DMS153 treated with DMSO at 0.1 percent for 48 hours (cell line): ENCODE results near the gene WNT5A.
A peak's percentile ranks its signal among the peaks of the same experiment; 100 is the strongest.

Experiments
- DNase-seq: peaks from one replicate; lab custom pipeline; 2025; ENCODE audit not compliant: unreplicated experiment; lab: John Stamatoyannopoulos, UW

WNT5A gene

DNA sequence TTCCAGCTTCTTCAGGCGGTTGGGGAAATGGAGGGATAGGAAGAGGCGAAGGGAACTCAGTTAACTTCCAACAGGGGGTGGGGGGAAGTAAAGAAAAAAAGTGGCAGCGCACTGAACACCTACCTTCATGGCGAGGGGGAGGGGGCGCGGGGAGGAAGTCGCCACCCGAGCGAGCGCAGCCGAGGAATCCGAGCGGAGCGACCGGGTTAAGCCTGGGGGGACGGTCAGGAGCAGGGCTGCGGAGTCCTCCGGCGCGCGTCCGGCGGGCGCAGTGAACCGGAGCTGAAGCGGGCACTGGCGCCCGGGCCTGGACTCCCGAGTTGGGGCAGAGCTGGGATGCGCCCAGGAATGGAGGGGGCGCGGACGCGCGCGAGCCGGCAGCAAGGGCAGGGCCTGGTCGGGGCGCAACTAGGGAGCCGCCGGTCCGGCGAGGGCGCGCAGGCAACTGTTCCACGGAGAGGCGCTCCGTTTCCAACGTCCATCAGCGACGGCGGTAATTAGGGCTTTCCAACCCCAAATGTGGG is at the start of gene WNT5A:
Gene WNT5A (minus strand): TSS at position 450 of the 524 bp plus-strand sequence. CDS start 321 bp downstream, at position 129.
- no peak for DNase-seq

GRCh38 chr3:55534876-55535275 is 47.8 kb upstream of the WNT5A start:
- DNase-seq = no peak

DNA sequence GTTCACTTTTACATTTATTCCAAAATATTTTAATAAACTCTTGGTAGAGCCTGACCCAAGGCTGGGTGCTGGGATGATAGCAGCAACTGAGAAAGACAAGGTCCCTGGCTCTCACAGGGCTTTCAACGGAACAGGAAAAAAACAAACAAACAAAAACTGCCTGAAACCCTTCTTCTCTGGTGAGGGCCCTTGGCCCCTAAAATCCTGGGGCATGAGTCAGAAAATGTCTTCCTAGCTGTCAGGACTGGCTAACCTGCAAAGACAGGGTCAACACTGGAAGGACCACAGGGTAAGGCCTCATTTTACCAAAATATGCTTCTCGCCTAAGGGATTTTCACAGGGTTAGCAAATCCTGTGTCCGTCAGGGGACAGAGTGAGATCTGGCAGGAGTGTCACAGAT is 45.7 kb upstream of the WNT5A start:
- no peak for DNase-seq

DNA sequence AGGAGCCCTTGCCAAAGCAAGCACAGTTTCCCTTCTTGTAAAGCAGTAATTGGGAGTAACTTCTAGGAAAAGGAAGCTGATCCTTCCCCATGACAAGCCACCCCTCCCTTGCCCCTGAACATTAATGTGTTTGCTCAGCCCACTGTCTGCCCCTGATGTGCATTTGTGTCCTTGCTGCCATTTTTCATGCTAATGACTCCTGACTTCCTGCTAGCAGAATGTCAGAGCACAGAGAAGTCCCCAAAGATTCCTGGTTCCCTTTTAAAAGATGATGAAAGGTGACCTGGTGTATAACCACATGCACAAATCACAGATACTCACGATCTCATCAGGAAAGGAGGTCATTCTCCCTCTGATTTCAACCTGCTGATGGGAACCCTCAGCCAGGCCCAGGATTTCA is 44.2 kb upstream of the WNT5A start:
- DNase-seq = no peak

DNA sequence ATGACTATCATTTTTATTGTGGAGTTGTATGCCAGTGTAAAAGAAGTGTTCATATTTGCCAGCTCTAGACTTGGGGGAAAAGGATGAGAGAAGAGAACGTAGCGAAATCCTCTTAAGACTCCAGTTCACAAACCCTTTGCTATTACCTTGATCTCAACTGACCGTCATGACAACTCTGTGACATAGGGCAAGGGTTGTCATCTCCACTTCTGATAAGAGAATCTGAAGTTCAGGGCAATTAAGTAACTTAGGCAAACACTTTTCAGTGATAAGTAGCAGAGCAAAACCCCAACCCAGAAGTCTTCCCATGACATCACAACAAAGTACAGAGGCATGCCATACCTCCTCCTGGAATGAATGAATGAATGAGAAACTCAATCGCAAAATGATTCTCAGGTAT is 40.3 kb upstream of the WNT5A start:
- DNase-seq = no peak

GRCh38 chr3:55526332-55527030 is 39.4 kb upstream of the WNT5A start:
- peak; percentile 2 for DNase-seq

GRCh38 chr3:55525436-55525835 is 38.3 kb upstream of the WNT5A start:
- DNase-seq = no peak

DNA sequence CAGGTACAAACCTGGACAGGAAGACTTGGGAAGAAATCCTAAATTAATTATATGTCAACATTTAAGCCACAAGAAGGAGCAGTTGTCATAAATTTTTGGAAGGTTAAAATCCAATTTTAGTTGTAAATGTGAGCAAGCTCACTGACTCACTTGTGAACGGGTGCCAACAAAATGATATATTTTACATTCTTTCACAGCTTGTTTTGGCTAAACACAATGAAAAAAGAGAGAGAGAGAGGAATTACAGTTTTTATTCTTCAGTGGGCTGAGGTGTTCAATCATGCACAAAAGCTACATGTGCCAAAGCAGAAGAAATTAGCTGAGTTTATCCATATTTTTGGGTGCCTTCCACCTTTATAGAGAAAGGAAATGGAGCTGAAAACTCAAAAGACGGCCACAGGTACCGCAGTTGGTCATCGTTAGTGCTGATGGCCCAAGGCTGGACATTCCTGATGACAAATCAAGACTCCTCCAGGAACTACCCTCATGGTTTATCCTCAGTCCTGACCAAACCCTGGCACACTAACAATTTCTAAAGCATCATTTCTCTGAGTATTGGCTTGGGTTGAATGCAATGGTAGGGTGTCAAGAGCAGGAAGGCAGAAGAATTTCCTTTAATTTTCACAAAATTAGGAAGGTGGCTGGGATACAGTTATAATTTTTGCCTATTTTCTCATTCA is 37.6 kb upstream of the WNT5A start:
- no peak for DNase-seq

GRCh38 chr3:55523471-55523870 is 36.4 kb upstream of the WNT5A start:
- no peak for DNase-seq

DNA sequence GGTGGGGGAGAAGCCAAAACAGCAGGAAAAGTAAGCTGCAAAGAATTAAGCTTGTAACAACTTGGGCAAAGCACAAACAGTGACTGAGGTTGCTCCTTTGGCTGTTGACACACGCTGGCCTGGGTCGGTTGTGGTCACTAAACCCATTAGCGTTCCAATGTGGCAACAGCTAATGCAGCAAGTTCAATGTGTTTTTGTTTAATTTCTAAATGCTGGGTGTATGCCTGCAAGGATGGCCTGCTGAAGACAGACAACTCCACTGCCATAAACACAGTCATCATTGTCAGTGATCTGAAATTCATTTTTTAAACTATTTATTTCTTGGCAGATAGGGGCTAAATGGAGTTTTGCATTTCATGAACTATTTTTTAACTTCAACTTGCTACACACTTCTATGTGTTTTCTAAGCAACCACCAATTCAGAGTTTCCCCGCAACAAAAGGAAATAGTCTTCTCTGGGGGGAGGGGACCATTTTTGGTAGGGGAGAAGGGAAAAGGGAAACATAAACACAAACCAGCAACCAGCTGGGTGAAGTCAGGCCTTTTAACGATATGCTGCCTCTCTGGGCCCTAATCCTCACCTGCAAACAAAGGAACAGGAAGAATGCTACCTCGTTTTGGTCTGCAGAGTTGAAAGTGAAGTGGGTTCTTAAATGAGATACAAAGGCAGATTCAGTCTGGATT is 34.8 kb upstream of the WNT5A start:
- DNase-seq = no peak

DNA sequence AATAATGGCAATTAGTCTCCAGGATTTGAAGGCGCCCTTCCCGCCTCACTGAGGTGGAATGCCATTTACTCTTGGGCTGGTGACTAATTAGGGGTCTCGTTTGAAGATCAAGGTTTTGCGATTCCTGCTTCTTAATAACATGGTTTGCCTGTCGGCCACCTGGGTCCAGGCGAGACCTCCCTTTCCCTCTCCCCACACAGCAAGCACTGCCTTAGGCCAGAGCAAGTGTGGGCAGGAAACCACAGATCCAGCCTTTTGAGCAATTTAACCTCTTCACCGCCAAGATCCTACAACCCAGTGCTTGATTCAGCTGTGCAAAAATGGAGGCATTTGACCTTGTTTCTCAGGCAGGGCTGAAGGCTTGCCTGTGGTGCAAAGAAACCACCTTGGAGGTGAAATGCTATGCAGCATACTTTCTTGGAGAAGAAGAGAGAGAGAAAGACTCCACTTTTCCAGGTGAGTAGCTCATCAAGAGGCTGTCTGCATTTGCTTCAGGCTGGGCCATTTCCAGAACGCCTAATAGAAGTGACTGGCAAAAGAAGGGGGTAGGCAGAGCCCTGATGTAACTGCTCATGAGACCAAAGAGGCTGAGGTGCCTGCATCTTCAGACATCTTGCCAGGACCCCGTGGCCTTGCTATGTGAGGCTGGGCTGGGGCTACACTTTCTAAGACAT is 34.1 kb upstream of the WNT5A start:
- no peak for DNase-seq

DNA sequence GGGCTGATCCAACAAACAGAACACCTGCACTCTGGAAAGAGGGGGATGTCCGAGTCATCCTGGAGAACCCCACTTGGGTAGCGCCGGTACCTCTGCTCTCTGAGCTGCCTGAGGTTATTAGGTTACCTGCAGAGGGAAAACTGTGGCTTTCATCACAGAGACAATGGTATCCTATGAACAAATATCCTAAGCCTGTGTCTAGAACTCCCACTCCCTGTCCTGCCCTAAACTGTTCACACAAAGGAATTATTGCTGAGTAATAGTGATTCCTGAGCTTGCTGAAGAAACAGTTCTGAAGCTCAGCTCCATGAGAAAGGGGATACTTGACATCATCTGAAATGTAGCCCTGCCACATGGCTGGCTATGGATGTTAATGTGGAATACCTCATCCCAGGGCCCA is 31.9 kb upstream of the WNT5A start:
- no peak for DNase-seq

- DNase-seq = no peak
These were observed 31.3 kb upstream of the WNT5A start for GRCh38 chr3:55518451-55518850.

DNA sequence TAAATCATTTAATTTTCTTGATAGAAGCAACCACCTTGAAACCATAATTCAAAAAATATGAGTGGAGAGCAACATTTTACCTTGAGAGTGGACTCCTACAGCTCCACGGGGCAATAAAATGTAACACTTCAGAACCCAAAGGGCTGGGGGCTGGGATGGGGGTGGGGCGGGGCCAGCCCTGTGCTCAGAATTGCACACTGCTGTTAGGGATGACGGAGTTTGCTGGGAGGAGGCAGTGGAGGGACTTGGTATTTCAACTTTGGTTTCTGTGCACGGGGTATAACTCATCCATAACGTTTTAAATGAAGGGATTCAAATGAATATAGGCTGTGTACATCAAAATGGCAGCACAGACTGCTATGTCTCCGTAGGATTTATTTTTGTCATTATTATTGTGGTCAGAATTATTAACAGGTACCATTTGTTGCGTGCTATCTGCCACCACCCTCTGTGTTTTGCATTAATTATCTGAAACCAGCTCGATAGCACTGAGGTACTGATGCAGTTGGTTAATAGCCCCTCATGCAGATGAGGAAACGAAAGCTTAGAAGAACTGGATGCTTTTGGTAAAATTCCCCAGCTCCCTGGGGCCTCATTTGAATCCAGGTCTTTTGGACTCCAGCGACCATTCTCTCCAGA is 29.4 kb upstream of the WNT5A start:
- no peak for DNase-seq

GRCh38 chr3:55515550-55516246 is 28.6 kb upstream of the WNT5A start:
- no peak for DNase-seq

DNA sequence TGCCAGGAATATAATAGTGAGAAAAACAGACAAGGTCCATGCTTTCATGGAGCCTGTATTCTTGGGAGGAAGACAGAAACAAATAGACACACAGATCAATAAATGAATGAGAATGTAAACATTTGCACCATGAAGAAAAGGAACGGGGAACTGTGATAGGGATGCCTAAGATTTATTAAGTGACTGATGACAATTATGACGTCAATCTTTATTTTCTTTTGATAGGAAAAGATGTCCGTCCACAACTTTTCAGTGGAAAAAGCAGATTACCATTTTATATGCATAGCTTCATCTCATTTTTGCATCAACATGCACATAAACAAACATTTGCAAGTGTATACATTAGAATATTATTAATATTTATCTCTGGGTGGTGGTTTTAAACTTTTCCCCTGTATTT is 27.9 kb upstream of the WNT5A start:
- no peak for DNase-seq

DNA sequence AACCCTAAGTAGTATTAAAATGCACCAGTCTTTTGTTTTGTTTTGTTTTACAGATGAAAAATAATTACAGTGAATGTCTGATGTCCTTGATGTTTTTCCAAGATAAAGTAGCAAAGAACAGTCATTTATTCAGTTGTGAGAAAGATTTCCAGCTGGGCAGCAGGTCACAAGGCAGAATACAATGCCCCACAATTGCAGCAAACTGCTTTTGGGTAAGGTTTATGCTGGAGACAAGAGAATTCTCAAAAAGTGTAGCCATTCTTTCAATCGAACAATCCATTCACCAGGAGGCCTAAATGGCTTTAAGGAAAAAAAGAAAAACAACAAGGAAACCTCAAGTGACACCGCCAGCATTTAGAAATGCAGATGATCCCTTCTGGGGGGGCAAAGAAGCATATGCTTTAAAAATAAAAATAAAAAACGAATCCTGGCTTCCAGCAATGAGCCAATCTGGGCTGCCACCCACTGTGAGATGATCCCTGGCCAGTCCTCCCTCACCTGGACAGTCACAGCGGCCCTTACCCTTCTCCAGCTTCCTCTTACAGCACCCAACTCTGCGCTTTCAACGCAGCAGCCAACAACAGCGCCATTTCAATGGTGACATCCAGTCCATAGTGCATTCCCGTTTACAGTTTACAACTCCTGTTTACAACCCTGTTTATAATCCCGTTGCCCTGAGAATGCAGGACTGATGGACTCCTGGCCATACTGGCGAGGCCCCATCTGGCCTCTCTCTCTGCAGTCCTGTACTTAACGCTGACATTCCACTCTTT is 25.7 kb upstream of the WNT5A start:
- DNase-seq = no peak

- DNase-seq = no peak
These were observed 24.9 kb upstream of the WNT5A start for GRCh38 chr3:55511895-55512570.

DNA sequence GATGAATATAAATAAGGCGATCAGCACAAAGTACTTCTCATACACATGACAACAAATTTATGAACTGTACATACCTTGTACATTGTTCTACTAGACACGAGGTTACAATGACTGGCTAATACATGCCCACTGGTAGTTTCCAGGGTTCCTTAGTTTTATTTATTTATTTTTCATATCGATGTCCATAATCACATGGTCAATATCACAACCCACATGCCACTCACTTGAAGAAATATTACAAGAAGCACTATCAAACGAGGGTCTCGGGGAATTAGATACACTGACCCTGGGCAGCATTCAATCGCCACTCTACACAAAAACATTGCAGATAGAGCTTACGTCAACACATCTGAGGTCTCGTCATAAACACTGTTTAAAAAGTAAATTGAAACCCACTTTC is 21.2 kb upstream of the WNT5A start:
- DNase-seq = no peak
